GM18517 (cell line): ENCODE data around the gene NFATC2.
A peak's percentile ranks its signal among the peaks of the same experiment; 100 is the strongest.

Experiments
- ATAC-seq: cut with Tn5 transposase; IDR thresholded peaks from one replicate; pipeline ENCODE4 v1.9.1; 2021; ENCODE audit warnings: mild to moderate bottlenecking, moderate library complexity; ENCODE audit not compliant: unreplicated experiment

The NFATC2 gene

GRCh38 chr20:51497542-51498467 is 44.7 kb downstream of the NFATC2 start:
- ATAC-seq = peak; percentile 50

- no peak for ATAC-seq
Measured at GRCh38 chr20:51496964-51497363, 45.6 kb downstream of the NFATC2 start.

- ATAC-seq = no peak
Measured at GRCh38 chr20:51495921-51496545, 46.5 kb downstream of the NFATC2 start.

- no peak for ATAC-seq
Measured at GRCh38 chr20:51495291-51495690, 47.2 kb downstream of the NFATC2 start.

- ATAC-seq = no peak
Measured at GRCh38 chr20:51494241-51495110, 48.0 kb downstream of the NFATC2 start.

- no peak for ATAC-seq
Measured at GRCh38 chr20:51493346-51493791, 49.1 kb downstream of the NFATC2 start.

- ATAC-seq = no peak
Measured at GRCh38 chr20:51492167-51493092, 50.1 kb downstream of the NFATC2 start.

GRCh38 chr20:51491393-51491792 is 51.1 kb downstream of the NFATC2 start:
- ATAC-seq = no peak

GRCh38 chr20:51490635-51491034 is 51.9 kb downstream of the NFATC2 start:
- no peak for ATAC-seq

GRCh38 chr20:51489611-51490010 is 52.9 kb downstream of the NFATC2 start:
- ATAC-seq = no peak

- ATAC-seq = no peak
Measured at GRCh38 chr20:51488331-51488730, 54.2 kb downstream of the NFATC2 start.

GRCh38 chr20:51487565-51488268 is 54.8 kb downstream of the NFATC2 start:
- no peak for ATAC-seq

- no peak for ATAC-seq
Measured at GRCh38 chr20:51487076-51487475, 55.4 kb downstream of the NFATC2 start.

- ATAC-seq = no peak
Measured at GRCh38 chr20:51486197-51487005, 56.1 kb downstream of the NFATC2 start.

- no peak for ATAC-seq
Measured at GRCh38 chr20:51484831-51485230, 57.7 kb downstream of the NFATC2 start.

GRCh38 chr20:51484141-51484815 is 58.2 kb downstream of the NFATC2 start:
- ATAC-seq = no peak

GRCh38 chr20:51482836-51483473 is 59.6 kb downstream of the NFATC2 start:
- no peak for ATAC-seq
